OCI-LY3 (cell line): ENCODE data around the gene FAM89B.

Experiments
- H2AFZ ChIP-seq: fragments of 200-600, 300-600 bp; shearing (Covaris generic); 2 replicates; pipeline ENCODE4 v1.6.0; 2014; ENCODE audit warnings: antibody characterized with exemption, low read depth, low read length
- H3K27ac ChIP-seq: fragments of 200-600, 300-600 bp; sonication (generic); 2 replicates; pipeline ENCODE4 v1.5.1; 2014; ENCODE audit warnings: mild to moderate bottlenecking, low read length, moderate library complexity, mixed read lengths
- H3K27me3 ChIP-seq: fragments of 200-600, 300-600 bp; sonication (generic); 2 replicates; pipeline ENCODE4 v1.6.1; 2014; ENCODE audit warnings: low read depth, low read length, mixed read lengths
- H3K36me3 ChIP-seq: fragments of 200-600, 300-600 bp; sonication (generic); replicated peaks from 2 replicates; pipeline ENCODE3; 2014; ENCODE audit warnings: low read depth, low read length, mixed read lengths
- H3K4me1 ChIP-seq: fragments of 300-600, 200-600 bp; sonication (generic); 2 replicates; pipeline ENCODE4 v1.6.1; 2014; ENCODE audit warnings: low read length, mixed read lengths
- H3K4me2 ChIP-seq: fragments of 200-600, 300-600 bp; sonication (generic); 2 replicates; pipeline ENCODE4 v1.6.1; 2014; ENCODE audit warnings: low read length, mixed read lengths
- H3K4me3 ChIP-seq: fragments of 300-600, 200-600 bp; sonication (generic); 2 replicates; pipeline ENCODE4 v1.5.1; 2014; ENCODE audit warnings: antibody characterized with exemption, mild to moderate bottlenecking, low read length, moderate library complexity
- H3K79me2 ChIP-seq: fragments of 300-600, 200-600 bp; shearing (Covaris generic); 2 replicates; pipeline ENCODE4 v1.6.1; 2014; ENCODE audit warnings: mild to moderate bottlenecking, low read length, mixed read lengths
- H3K9ac ChIP-seq: fragments of 300-600, 200-600 bp; shearing (Covaris generic); 2 replicates; pipeline ENCODE4 v1.6.0; 2014; ENCODE audit warnings: mild to moderate bottlenecking, low read length, moderate library complexity
- H3K9me3 ChIP-seq: fragments of 200-600, 300-600 bp; shearing (Covaris generic); 2 replicates; pipeline ENCODE4 v1.6.1; 2014; ENCODE audit warnings: low read length, mixed read lengths; ENCODE audit not compliant: insufficient read depth
- H4K20me1 ChIP-seq: fragments of 200-600, 300-600 bp; sonication (generic); 2 replicates; pipeline ENCODE4 v1.6.1; 2016; ENCODE audit warnings: low read length, mixed read lengths; ENCODE audit not compliant: insufficient read depth
- EZH2phosphoT487 ChIP-seq: fragments of 200-600 bp; shearing (Covaris generic); IDR thresholded peaks from 2 replicates; pipeline ENCODE4 v1.6.1; 2018; ENCODE audit warnings: antibody characterized with exemption, mixed run types, low read depth
- TF ChIP-seq, protein P1 (sequence below): fragments of 200-600, 300-600 bp; sonication (generic); IDR thresholded peaks from 2 replicates; pipeline ENCODE4 v1.5.1; 2014; ENCODE audit warnings: antibody characterized with exemption, low read length, low read depth

The FAM89B gene

GRCh38 chr11:65535102-65535501, 37.2 kb upstream of the FAM89B start:
- no peak overlapping the region for H2AFZ ChIP-seq
- no peak overlapping the region for H3K4me3 ChIP-seq
- no peaks in the 10 kb centered on the region for H3K79me2 ChIP-seq
- H3K9ac ChIP-seq, result no peak overlapping the region
- H3K36me3 ChIP-seq, result peaks cover 54% of the 10 kb centered on the region
- H3K27me3 ChIP-seq, result no peaks in the 10 kb centered on the region
- H3K4me1 ChIP-seq, result no peaks in the 10 kb centered on the region
- H3K9me3 ChIP-seq, result no peaks in the 10 kb centered on the region
- TF ChIP-seq, protein P1, sequence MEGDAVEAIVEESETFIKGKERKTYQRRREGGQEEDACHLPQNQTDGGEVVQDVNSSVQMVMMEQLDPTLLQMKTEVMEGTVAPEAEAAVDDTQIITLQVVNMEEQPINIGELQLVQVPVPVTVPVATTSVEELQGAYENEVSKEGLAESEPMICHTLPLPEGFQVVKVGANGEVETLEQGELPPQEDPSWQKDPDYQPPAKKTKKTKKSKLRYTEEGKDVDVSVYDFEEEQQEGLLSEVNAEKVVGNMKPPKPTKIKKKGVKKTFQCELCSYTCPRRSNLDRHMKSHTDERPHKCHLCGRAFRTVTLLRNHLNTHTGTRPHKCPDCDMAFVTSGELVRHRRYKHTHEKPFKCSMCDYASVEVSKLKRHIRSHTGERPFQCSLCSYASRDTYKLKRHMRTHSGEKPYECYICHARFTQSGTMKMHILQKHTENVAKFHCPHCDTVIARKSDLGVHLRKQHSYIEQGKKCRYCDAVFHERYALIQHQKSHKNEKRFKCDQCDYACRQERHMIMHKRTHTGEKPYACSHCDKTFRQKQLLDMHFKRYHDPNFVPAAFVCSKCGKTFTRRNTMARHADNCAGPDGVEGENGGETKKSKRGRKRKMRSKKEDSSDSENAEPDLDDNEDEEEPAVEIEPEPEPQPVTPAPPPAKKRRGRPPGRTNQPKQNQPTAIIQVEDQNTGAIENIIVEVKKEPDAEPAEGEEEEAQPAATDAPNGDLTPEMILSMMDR, result no peak
- no peak for TF ChIP-seq EZH2phosphoT487
- no peak overlapping the region for H3K4me2 ChIP-seq
- no peak overlapping the region for H3K27ac ChIP-seq
- H4K20me1 ChIP-seq, result no peaks in the 10 kb centered on the region

- Histone ChIP-seq H3K4me3 (no peak overlapping the region), H3K9ac (no peak overlapping the region), H2AFZ (no peak overlapping the region), H3K79me2 (no peaks in the 10 kb centered on the region), H3K27me3 (no peaks in the 10 kb centered on the region), H3K36me3 (peaks cover 40% of the 10 kb centered on the region), H4K20me1 (no peaks in the 10 kb centered on the region), H3K4me1 (peaks cover 9% of the 10 kb centered on the region), H3K4me2 (no peak overlapping the region), H3K27ac (no peak overlapping the region), H3K9me3 (no peaks in the 10 kb centered on the region)
- no peak for TF ChIP-seq EZH2phosphoT487
- TF ChIP-seq, protein P1, result no peak
These were observed 35.7 kb upstream of the FAM89B start for GRCh38 chr11:65536412-65537295.

DNA sequence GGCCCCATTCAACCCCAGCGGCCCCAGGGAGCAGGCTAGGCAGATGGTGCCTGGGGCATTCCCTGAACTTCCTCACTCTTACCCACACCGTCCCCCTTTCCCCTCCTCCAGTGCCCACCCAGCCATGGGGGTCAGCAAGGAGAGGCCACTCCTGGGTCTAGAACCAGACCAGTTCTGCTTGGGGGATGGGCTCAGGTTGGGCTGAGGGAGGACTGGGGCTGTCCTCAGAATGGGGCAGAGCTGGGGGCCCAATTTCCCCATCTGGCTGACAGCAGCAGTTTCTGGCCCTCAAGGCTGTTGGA, 35.1 kb upstream of the FAM89B start:
- Histone ChIP-seq H3K9me3 (no peaks in the 10 kb centered on the region), H3K9ac (no peak overlapping the region), H2AFZ (no peak overlapping the region), H3K4me3 (no peak overlapping the region), H3K4me1 (peaks cover 9% of the 10 kb centered on the region), H3K36me3 (peaks cover 37% of the 10 kb centered on the region), H3K79me2 (no peaks in the 10 kb centered on the region), H3K4me2 (no peak overlapping the region), H4K20me1 (no peaks in the 10 kb centered on the region), H3K27ac (no peak overlapping the region), H3K27me3 (no peaks in the 10 kb centered on the region)
- TF ChIP-seq EZH2phosphoT487, result no peak
- TF ChIP-seq, protein P1, result no peak

DNA sequence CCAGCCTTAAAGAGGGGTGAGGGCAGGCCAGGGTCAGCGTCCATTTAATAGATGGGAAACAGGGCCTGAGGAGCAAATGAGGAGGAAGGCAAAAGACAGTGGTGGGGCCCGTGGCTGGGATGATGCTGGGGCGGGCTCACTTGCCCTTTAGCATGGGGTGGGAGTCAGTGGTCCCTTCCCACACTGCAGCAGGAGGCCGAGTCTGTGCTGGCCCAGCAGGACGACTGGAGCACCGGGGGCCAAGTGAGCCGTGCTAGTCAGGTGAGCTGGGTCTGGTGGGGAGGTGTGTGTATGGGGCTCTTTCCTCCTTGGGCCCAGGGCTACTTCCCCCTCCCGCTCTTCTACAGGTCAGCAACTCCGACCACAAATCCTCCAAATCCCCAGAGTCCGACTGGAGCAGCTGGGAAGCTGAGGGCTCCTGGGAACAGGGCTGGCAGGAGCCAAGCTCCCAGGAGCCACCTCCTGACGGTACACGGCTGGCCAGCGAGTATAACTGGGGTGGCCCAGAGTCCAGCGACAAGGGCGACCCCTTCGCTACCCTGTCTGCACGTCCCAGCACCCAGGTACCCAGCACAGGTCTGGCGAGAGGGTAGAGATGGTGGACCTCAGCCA, 34.6 kb upstream of the FAM89B start:
- no peak overlapping the region for H3K4me2 ChIP-seq
- H3K27me3 ChIP-seq, result no peaks in the 10 kb centered on the region
- H3K36me3 ChIP-seq, result peaks cover 33% of the 10 kb centered on the region
- H3K9me3 ChIP-seq, result no peaks in the 10 kb centered on the region
- H3K4me3 ChIP-seq, result no peak overlapping the region
- H3K27ac ChIP-seq, result no peak overlapping the region
- no peaks in the 10 kb centered on the region for H4K20me1 ChIP-seq
- peaks cover 9% of the 10 kb centered on the region for H3K4me1 ChIP-seq
- no peak overlapping the region for H3K9ac ChIP-seq
- H2AFZ ChIP-seq, result no peak overlapping the region
- H3K79me2 ChIP-seq, result no peaks in the 10 kb centered on the region
- no peak for TF ChIP-seq EZH2phosphoT487
- TF ChIP-seq, protein P1, result no peak
